ENCODE data around the gene ALX1.

DNA sequence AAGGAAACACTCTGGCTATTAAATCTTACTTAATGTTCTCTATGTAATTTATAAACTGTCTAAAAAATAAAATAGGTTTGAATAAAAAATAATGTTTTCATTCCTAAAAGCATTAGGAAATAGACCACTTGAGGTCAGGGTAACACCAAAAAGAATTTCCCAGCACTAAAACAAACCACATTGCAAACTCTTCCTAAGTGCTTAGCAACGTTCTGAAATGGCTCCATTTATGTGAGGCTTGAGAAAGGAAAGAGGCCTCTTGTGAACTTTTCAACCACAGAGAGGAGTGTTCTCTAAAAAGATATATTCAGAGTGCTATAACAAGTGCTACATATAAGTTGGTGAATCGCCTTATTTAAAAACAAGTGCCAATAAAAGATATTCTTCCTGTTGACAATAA is 42.7 kb downstream of the ALX1 start:
- TF ChIP-seq, protein P1, sequence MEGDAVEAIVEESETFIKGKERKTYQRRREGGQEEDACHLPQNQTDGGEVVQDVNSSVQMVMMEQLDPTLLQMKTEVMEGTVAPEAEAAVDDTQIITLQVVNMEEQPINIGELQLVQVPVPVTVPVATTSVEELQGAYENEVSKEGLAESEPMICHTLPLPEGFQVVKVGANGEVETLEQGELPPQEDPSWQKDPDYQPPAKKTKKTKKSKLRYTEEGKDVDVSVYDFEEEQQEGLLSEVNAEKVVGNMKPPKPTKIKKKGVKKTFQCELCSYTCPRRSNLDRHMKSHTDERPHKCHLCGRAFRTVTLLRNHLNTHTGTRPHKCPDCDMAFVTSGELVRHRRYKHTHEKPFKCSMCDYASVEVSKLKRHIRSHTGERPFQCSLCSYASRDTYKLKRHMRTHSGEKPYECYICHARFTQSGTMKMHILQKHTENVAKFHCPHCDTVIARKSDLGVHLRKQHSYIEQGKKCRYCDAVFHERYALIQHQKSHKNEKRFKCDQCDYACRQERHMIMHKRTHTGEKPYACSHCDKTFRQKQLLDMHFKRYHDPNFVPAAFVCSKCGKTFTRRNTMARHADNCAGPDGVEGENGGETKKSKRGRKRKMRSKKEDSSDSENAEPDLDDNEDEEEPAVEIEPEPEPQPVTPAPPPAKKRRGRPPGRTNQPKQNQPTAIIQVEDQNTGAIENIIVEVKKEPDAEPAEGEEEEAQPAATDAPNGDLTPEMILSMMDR (IDR thresholded peaks at IDR 0.05), result no peak
- no peak for TF ChIP-seq POLR2A (IDR thresholded peaks at IDR 0.05)

Measured in right lobe of liver (tissue), 4 donors.